Measurements from ENCODE around the gene TLX2. TPM values are rescaled to one million over a fixed set of nuclear protein-coding genes. Genes with fewer than 3 reads are reported as not detected.

Gene TLX2
- polyA plus RNA-seq, 2 of the 4 experiments (the other 2 are of a cell fraction): 0.05 to 0.37 TPM

DNA sequence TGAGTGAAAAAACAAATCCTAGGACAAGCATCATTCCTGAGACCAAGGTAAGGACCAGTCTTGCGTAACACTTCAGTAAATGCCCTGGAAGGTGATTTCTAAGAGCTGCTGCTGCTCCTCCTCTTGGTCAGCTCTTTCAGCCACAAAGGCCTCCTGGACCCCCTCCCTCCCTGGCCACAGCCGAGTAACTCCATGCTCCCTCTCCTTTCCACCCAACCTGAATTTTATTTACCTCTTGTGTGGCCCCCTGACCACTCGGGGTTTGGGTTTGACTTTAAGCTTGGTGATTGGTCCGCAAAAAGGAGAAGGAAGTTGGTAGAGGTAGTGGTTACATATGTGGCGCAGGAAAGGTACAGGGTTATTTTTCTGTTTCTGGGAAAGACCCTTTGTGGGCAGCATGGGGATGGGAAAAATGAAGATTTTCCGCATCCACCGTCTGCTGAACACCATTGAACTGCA, 24.7 kb downstream of the TLX2 start:
- ChIA-PET CTCF (interaction anchor here (0.6 to 3.4 kb wide), 6 partner anchors 9 to 57 kb away, joined by 3 to 18 read pairs (median 5); partner anchors contain the start of genes AUP1, CCDC142, DQX1 and HTRA2), POLR2A (interaction anchor here (1.6 kb wide), 1 partner anchor 9 kb away, joined by 6 read pairs; the partner anchor contains the start of genes AUP1 and HTRA2)
- Histone ChIP-seq H3K9me3 (no peaks in the 10 kb centered on the region), H3K27ac (no peak overlapping the region), H3K4me3 (no peak overlapping the region), H3K4me2 (no peak overlapping the region), H3K4me1 (no peaks in the 10 kb centered on the region)
- DNase-seq (ENCODE audit: low read depth in 1 of 2, low spot score in 1 of 2): no peak
- 71% methylated on average over 7 of the region's 7 CpGs for WGBS (ENCODE audit: missing lambda C conversion rate)
- no peak for FAIRE-seq
- no peak for TF ChIP-seq RNF2 (IDR thresholded peaks at IDR 0.05; ENCODE audit: borderline replicate concordance, low read depth)
- peak; percentile 20 to 73; a peak in 3 of 4 replicates for TF ChIP-seq CEBPB (IDR thresholded peaks at IDR 0.05)
- TF ChIP-seq ESRRA (IDR thresholded peaks at IDR 0.05; ENCODE audit: borderline replicate concordance, low read length): no peak
- TF ChIP-seq, protein P1, sequence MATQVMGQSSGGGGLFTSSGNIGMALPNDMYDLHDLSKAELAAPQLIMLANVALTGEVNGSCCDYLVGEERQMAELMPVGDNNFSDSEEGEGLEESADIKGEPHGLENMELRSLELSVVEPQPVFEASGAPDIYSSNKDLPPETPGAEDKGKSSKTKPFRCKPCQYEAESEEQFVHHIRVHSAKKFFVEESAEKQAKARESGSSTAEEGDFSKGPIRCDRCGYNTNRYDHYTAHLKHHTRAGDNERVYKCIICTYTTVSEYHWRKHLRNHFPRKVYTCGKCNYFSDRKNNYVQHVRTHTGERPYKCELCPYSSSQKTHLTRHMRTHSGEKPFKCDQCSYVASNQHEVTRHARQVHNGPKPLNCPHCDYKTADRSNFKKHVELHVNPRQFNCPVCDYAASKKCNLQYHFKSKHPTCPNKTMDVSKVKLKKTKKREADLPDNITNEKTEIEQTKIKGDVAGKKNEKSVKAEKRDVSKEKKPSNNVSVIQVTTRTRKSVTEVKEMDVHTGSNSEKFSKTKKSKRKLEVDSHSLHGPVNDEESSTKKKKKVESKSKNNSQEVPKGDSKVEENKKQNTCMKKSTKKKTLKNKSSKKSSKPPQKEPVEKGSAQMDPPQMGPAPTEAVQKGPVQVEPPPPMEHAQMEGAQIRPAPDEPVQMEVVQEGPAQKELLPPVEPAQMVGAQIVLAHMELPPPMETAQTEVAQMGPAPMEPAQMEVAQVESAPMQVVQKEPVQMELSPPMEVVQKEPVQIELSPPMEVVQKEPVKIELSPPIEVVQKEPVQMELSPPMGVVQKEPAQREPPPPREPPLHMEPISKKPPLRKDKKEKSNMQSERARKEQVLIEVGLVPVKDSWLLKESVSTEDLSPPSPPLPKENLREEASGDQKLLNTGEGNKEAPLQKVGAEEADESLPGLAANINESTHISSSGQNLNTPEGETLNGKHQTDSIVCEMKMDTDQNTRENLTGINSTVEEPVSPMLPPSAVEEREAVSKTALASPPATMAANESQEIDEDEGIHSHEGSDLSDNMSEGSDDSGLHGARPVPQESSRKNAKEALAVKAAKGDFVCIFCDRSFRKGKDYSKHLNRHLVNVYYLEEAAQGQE (IDR thresholded peaks at IDR 0.05): no peak
- TF ChIP-seq, protein P2, sequence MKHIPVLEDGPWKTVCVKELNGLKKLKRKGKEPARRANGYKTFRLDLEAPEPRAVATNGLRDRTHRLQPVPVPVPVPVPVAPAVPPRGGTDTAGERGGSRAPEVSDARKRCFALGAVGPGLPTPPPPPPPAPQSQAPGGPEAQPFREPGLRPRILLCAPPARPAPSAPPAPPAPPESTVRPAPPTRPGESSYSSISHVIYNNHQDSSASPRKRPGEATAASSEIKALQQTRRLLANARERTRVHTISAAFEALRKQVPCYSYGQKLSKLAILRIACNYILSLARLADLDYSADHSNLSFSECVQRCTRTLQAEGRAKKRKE (CRISPR knock-in tag; IDR thresholded peaks at IDR 0.05; ENCODE audit: low read depth): no peak
- no peak for TF ChIP-seq CBX8 (IDR thresholded peaks at IDR 0.05)
- TF ChIP-seq, protein P3, sequence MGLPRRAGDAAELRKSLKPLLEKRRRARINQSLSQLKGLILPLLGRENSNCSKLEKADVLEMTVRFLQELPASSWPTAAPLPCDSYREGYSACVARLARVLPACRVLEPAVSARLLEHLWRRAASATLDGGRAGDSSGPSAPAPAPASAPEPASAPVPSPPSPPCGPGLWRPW (IDR thresholded peaks at IDR 0.05): no peak
- ATAC-seq: no peak

DNA sequence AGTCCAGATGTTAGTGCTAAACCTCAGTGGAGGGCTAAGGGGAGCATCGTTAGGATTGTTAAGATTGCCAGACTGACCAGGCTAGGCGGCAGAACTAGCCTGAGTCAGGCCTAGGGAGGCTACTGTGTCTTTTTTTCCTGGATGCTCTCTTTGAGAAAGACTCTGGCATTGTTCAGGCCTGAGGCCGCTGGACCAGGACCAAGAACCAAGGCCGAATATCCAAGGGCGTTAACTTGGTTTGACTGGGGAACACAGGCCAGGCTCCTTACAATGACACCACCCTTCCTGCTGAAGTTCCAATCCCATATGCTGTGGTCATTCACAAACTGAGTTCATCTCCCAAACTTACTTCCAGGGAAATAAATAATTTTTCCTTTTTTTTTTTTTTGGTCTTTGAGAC, 26.0 kb downstream of the TLX2 start:
- H3K4me1 ChIP-seq: no peaks in the 10 kb centered on the region
- ChIA-PET POLR2A (no interaction called here), CTCF (interaction anchor here (3.0 to 3.4 kb wide), 2 partner anchors 10 to 58 kb away, joined by 15 to 18 read pairs; partner anchors contain the start of genes AUP1, CCDC142, HTRA2 and TTC31)
- no peak overlapping the region for H3K4me3 ChIP-seq
- no peak overlapping the region for H3K27ac ChIP-seq
- DNase-seq (ENCODE audit: low read depth in 1 of 2, low spot score in 1 of 2) (no peak), ATAC-seq (no peak), FAIRE-seq (no peak)
- no peak for TF ChIP-seq FOXS1 (CRISPR knock-in tag; IDR thresholded peaks at IDR 0.05)
- no peak for TF ChIP-seq MAZ (IDR thresholded peaks at IDR 0.05; ENCODE audit: borderline replicate concordance, low read depth, low read length)
- no peak for TF ChIP-seq POLR2AphosphoS2 (conservative IDR thresholded peaks at IDR 0.05; ENCODE audit: low read length)
- TF ChIP-seq ZFP36 (IDR thresholded peaks at IDR 0.05; ENCODE audit: borderline replicate concordance, partially characterized antibody): no peak
- no peak for TF ChIP-seq HOXB13 (CRISPR knock-in tag; IDR thresholded peaks at IDR 0.05; ENCODE audit: low read depth)
- TF ChIP-seq, protein P4, sequence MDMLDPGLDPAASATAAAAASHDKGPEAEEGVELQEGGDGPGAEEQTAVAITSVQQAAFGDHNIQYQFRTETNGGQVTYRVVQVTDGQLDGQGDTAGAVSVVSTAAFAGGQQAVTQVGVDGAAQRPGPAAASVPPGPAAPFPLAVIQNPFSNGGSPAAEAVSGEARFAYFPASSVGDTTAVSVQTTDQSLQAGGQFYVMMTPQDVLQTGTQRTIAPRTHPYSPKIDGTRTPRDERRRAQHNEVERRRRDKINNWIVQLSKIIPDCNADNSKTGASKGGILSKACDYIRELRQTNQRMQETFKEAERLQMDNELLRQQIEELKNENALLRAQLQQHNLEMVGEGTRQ (IDR thresholded peaks at IDR 0.05): no peak
- TF ChIP-seq, protein P5, sequence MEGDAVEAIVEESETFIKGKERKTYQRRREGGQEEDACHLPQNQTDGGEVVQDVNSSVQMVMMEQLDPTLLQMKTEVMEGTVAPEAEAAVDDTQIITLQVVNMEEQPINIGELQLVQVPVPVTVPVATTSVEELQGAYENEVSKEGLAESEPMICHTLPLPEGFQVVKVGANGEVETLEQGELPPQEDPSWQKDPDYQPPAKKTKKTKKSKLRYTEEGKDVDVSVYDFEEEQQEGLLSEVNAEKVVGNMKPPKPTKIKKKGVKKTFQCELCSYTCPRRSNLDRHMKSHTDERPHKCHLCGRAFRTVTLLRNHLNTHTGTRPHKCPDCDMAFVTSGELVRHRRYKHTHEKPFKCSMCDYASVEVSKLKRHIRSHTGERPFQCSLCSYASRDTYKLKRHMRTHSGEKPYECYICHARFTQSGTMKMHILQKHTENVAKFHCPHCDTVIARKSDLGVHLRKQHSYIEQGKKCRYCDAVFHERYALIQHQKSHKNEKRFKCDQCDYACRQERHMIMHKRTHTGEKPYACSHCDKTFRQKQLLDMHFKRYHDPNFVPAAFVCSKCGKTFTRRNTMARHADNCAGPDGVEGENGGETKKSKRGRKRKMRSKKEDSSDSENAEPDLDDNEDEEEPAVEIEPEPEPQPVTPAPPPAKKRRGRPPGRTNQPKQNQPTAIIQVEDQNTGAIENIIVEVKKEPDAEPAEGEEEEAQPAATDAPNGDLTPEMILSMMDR (IDR thresholded peaks at IDR 0.05): no peak
- TF ChIP-seq BHLHE40 (IDR thresholded peaks at IDR 0.05; ENCODE audit: low read depth, low read length): no peak
- no peak for TF ChIP-seq FOSL2 (IDR thresholded peaks at IDR 0.05)
- no peak for TF ChIP-seq FOSL2 (CRISPR knock-in tag; IDR thresholded peaks at IDR 0.05)
- no peak for TF ChIP-seq KDM5A (IDR thresholded peaks at IDR 0.05)
- no peak for TF ChIP-seq RCOR1 (IDR thresholded peaks at IDR 0.05; ENCODE audit: low read depth, low read length)
- no peaks in the 10 kb centered on the region for H3K9me3 ChIP-seq
- no peak overlapping the region for H3K4me2 ChIP-seq
- 65% methylated on average over 5 of the region's 5 CpGs for WGBS (ENCODE audit: missing lambda C conversion rate)

Measured in A549 (cell line).